SJCRH30 (cell line): ENCODE data around the gene RBM19. TPM values are rescaled to one million over a fixed set of nuclear protein-coding genes. Genes with fewer than 3 reads are reported as not detected.
"Not testable (repeated sequence)": the region's sequence is repeated elsewhere in the genome, so short reads cannot be mapped to it uniquely, and the experiment has no call there.

ENCODE experiments used
- DNase-seq, 2 experiments: peaks; one replicate each; pipeline ENCODE4 v3.0.0-alpha.2; 2015 to 2020
- H3K27ac ChIP-seq: fragments of 250-450 bp; sonication (Bioruptor Pico); 2 replicates; pipeline ENCODE4 v1.5.1; 2020; ENCODE audit warnings: mild to moderate bottlenecking, moderate library complexity
- H3K27me3 ChIP-seq: fragments of 250-450 bp; sonication (Bioruptor Pico); 2 replicates; pipeline ENCODE4 v1.5.1; 2020; ENCODE audit warnings: mild to moderate bottlenecking, moderate library complexity
- H3K36me3 ChIP-seq: fragments of 250-450 bp; sonication (Bioruptor Pico); 2 replicates; pipeline ENCODE4 v1.5.1; 2020; ENCODE audit warnings: mild to moderate bottlenecking, moderate library complexity
- H3K4me1 ChIP-seq: fragments of 250-450 bp; sonication (Bioruptor Pico); 2 replicates; pipeline ENCODE4 v1.5.1; 2020; ENCODE audit warnings: mild to moderate bottlenecking, moderate library complexity
- H3K4me3 ChIP-seq: fragments of 250-450 bp; sonication (Bioruptor Pico); 2 replicates; pipeline ENCODE4 v1.5.1; 2020; ENCODE audit warnings: mild to moderate bottlenecking, moderate library complexity
- H3K9me3 ChIP-seq: fragments of 250-450 bp; sonication (Bioruptor Pico); replicated peaks from 2 replicates; pipeline ENCODE4 v1.5.1; 2020; ENCODE audit warnings: mild to moderate bottlenecking, moderate library complexity
- total RNA-seq: library from RNA; depleted of rRNA; stranded (reverse); fragments of >200 nt; shearing (Covaris generic); gene quantifications from 2 replicates; pipeline ENCODE4 v1.2.3, GENCODE V29; 2014

RBM19 gene
- total RNA-seq, 1 experiment from 2014 or later, result 25.3 TPM

DNA sequence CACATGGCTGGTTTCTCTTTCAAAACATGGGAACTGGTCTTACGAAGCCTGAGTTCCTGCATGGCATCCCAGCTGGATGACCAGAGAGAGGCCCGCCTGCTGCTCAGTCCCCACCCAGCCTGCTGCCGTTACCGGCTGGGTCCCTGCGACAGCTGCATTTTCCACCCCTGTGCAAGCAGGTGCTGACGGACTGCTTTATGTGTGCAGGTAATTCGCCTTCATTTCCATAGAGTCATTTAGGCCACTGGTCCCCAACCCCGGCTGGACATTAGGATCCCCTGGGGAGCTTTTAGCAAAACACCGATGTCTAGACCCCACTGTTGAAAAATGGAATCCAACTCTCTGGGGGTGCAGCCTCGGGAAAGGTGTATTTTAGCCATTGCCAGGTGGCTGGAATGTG, 51.9 kb downstream of the RBM19 start:
- H3K27me3 ChIP-seq, result no peaks in the 10 kb centered on the region
- H3K4me3 ChIP-seq, result no peak overlapping the region
- H3K36me3 ChIP-seq, result no peaks in the 10 kb centered on the region
- H3K4me1 ChIP-seq, result no peaks in the 10 kb centered on the region
- H3K9me3 ChIP-seq, result no peaks in the 10 kb centered on the region
- H3K27ac ChIP-seq, result no peak overlapping the region
- no peak for DNase-seq

- Histone ChIP-seq H3K4me3 (no peak overlapping the region), H3K9me3 (no peaks in the 10 kb centered on the region), H3K27ac (no peak overlapping the region), H3K4me1 (no peaks in the 10 kb centered on the region), H3K36me3 (no peaks in the 10 kb centered on the region), H3K27me3 (no peaks in the 10 kb centered on the region)
- DNase-seq, result peak; percentile 55 to 78
Observed at GRCh38 chr12:113912760-113913329, 53.3 kb downstream of the RBM19 start.

GRCh38 chr12:113911971-113912759, 54.0 kb downstream of the RBM19 start:
- no peaks in the 10 kb centered on the region for H3K9me3 ChIP-seq
- no peak for DNase-seq
- no peaks in the 10 kb centered on the region for H3K36me3 ChIP-seq
- no peak overlapping the region for H3K27ac ChIP-seq
- H3K27me3 ChIP-seq, result no peaks in the 10 kb centered on the region
- no peaks in the 10 kb centered on the region for H3K4me1 ChIP-seq
- H3K4me3 ChIP-seq, result no peak overlapping the region

DNA sequence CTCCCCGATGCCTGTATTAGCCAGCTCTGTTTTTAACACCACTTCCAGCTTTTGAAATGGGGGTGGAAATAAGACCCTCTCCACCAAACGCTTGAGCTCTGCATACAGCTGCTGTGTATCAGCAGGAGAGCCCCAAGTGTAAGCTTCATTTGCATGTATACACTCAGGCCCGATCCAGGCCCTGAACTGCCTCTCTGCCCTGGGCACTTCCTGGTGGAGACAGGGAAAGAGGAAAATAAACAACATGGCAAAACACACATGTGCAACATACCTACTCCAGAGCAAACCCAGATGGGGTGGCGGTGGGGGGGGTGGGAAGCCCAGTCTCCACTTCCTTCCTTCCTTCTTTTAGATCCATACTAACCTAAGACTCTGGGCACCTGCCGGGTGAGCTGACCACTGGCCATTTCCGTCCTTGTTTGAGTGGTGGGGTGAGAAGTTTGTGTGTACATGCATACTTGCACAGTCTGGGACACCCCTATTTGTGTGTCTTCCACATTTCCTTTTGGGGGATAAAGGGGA, 55.3 kb downstream of the RBM19 start:
- Histone ChIP-seq H3K4me1 (no peaks in the 10 kb centered on the region), H3K27ac (no peak overlapping the region), H3K4me3 (no peak overlapping the region), H3K27me3 (no peaks in the 10 kb centered on the region), H3K9me3 (no peaks in the 10 kb centered on the region), H3K36me3 (no peaks in the 10 kb centered on the region)
- DNase-seq, result no peak

GRCh38 chr12:113909776-113910420, 56.2 kb downstream of the RBM19 start:
- no peaks in the 10 kb centered on the region for H3K4me1 ChIP-seq
- H3K9me3 ChIP-seq, result no peaks in the 10 kb centered on the region
- H3K27ac ChIP-seq, result no peak overlapping the region
- DNase-seq, result no peak
- H3K4me3 ChIP-seq, result no peak overlapping the region
- no peaks in the 10 kb centered on the region for H3K27me3 ChIP-seq
- H3K36me3 ChIP-seq, result no peaks in the 10 kb centered on the region

- no peaks in the 10 kb centered on the region for H3K36me3 ChIP-seq
- DNase-seq, result no peak
- no peak overlapping the region for H3K27ac ChIP-seq
Observed at GRCh38 chr12:113908584-113909100, 57.5 kb downstream of the RBM19 start.

GRCh38 chr12:113907446-113908180, 58.5 kb downstream of the RBM19 start:
- Histone ChIP-seq H3K27me3 (no peaks in the 10 kb centered on the region), H3K4me3 (no peak overlapping the region), H3K4me1 (no peaks in the 10 kb centered on the region), H3K27ac (no peak overlapping the region), H3K9me3 (no peaks in the 10 kb centered on the region), H3K36me3 (no peaks in the 10 kb centered on the region; the same call in 1 of the 2 replicates)
- no peak for DNase-seq

More at GRCh38 chr12:113908584-113909100, 57.5 kb downstream of the RBM19 start:
- no peaks in the 10 kb centered on the region for H3K4me1 ChIP-seq
- no peak overlapping the region for H3K4me3 ChIP-seq
- H3K27me3 ChIP-seq, result no peaks in the 10 kb centered on the region
- H3K9me3 ChIP-seq, result no peaks in the 10 kb centered on the region

GRCh38 chr12:113906411-113907200, 59.5 kb downstream of the RBM19 start:
- DNase-seq, result no peak
- H3K36me3 ChIP-seq, result no peaks in the 10 kb centered on the region; the same call in 1 of the 2 replicates

DNA sequence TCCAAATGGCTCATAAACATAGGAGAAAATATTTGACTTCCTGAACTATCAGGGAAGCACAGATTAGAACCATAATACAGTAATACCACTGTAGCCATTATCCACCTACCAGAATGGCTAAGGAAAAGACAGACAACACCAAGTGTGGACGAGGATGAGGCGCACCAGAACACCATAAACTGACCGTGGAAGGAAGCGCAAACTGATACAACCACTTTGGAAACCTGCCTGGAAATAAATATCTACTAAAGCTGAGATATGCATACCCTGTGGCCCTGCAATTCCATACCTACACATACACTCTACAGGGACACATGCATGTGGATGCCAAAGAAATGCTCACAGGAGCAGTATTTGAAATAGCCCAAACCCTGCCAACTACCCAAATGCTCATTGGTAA, 60.3 kb downstream of the RBM19 start:
- Histone ChIP-seq H3K27ac (no peak overlapping the region), H3K4me1 (no peaks in the 10 kb centered on the region), H3K9me3 (no peaks in the 10 kb centered on the region), H3K27me3 (no peaks in the 10 kb centered on the region), H3K36me3 (no peaks in the 10 kb centered on the region; the same call in 1 of the 2 replicates), H3K4me3 (no peak overlapping the region)
- DNase-seq, result no peak

More at GRCh38 chr12:113906411-113907200, 59.5 kb downstream of the RBM19 start:
- Histone ChIP-seq H3K9me3 (no peaks in the 10 kb centered on the region), H3K4me3 (no peak overlapping the region), H3K27me3 (no peaks in the 10 kb centered on the region), H3K4me1 (no peaks in the 10 kb centered on the region), H3K27ac (no peak overlapping the region)

- Histone ChIP-seq H3K36me3 (no peaks in the 10 kb centered on the region; the same call in 1 of the 2 replicates), H3K27ac (no peak overlapping the region), H3K4me3 (no peak overlapping the region), H3K9me3 (no peaks in the 10 kb centered on the region), H3K27me3 (no peaks in the 10 kb centered on the region), H3K4me1 (peaks cover 16% of the 10 kb centered on the region)
- no peak for DNase-seq
Observed at GRCh38 chr12:113903381-113903863, 62.7 kb downstream of the RBM19 start.

- DNase-seq, H3K4me3 ChIP-seq, H3K36me3 ChIP-seq, H3K27ac ChIP-seq, H3K27me3 ChIP-seq, H3K9me3 ChIP-seq: not testable (repeated sequence)
- H3K4me1 ChIP-seq, result peaks cover 16% of the 10 kb centered on the region
Observed at GRCh38 chr12:113901319-113901718, 64.8 kb downstream of the RBM19 start.

- Histone ChIP-seq H3K4me1 (peaks cover 16% of the 10 kb centered on the region), H3K27ac (peak overlapping the region; percentile 99), H3K9me3 (no peaks in the 10 kb centered on the region), H3K4me3 (peak overlapping the region; percentile 53), H3K27me3 (no peaks in the 10 kb centered on the region), H3K36me3 (no peaks in the 10 kb centered on the region; the same call in 1 of the 2 replicates)
- DNase-seq, result no peak
Observed at GRCh38 chr12:113900716-113901115, 65.4 kb downstream of the RBM19 start.

- no peaks in the 10 kb centered on the region; the same call in 1 of the 2 replicates for H3K36me3 ChIP-seq
- DNase-seq, result peak; percentile 86 to 89
- H3K4me3 ChIP-seq, result peak overlapping the region; percentile 53
- no peaks in the 10 kb centered on the region for H3K27me3 ChIP-seq
- H3K27ac ChIP-seq, result peak overlapping the region; percentile 99
- no peaks in the 10 kb centered on the region for H3K9me3 ChIP-seq
- H3K4me1 ChIP-seq, result peaks cover 16% of the 10 kb centered on the region
Observed at GRCh38 chr12:113899561-113900471, 66.3 kb downstream of the RBM19 start.
